Chondrocyte (in vitro differentiated cells): ENCODE measurements around the gene CEP85. TPM values are rescaled to one million over a fixed set of nuclear protein-coding genes. Genes with fewer than 3 reads are reported as not detected.

Source experiments
- DNase-seq: peaks from one replicate; pipeline ENCODE4 v3.0.0; 2021; ENCODE audit warnings: mixed read lengths, low spot score
- H3K27ac Mint-ChIP-seq: one replicate; pipeline ENCODE4 v1.8.0; 2021; ENCODE audit warnings: mild to moderate bottlenecking, moderate library complexity, mixed read lengths; ENCODE audit not compliant: unreplicated experiment
- H3K27me3 Mint-ChIP-seq: 2 replicates; pipeline ENCODE4 v1.8.0; 2021; ENCODE audit warnings: low read depth, mixed read lengths
- H3K36me3 Mint-ChIP-seq: 2 replicates; pipeline ENCODE4 v1.8.0; 2021; ENCODE audit warnings: low read depth, mixed read lengths
- H3K4me1 Mint-ChIP-seq: 2 replicates; pipeline ENCODE4 v1.8.0; 2021; ENCODE audit warnings: low read depth, mild to moderate bottlenecking, mixed read lengths
- H3K4me3 Mint-ChIP-seq: one replicate; pipeline ENCODE4 v1.8.0; 2021; ENCODE audit warnings: mild to moderate bottlenecking, moderate library complexity, mixed read lengths; ENCODE audit not compliant: unreplicated experiment
- H3K9me3 Mint-ChIP-seq: 2 replicates; pipeline ENCODE4 v1.8.0; 2021; ENCODE audit warnings: low read depth, mixed read lengths
- CTCF ChIP-seq: fragments of 200-600 bp; sonication (generic); IDR thresholded peaks from 2 replicates; pipeline ENCODE4 v1.5.0; 2021; ENCODE audit warnings: antibody characterized with exemption, mild to moderate bottlenecking, moderate library complexity
- total RNA-seq: library from RNA; stranded (reverse); gene quantifications from 3 replicates; pipeline ENCODE4 v1.2.1, GENCODE V29; 2021

Gene CEP85
- total RNA-seq, 1 donor from 2014 or later, result 13.1 TPM

- Mint-ChIP-seq H3K4me1 (peaks cover 37% of the 10 kb centered on the region), H3K27me3 (no peaks in the 10 kb centered on the region), H3K36me3 (peaks cover 2% of the 10 kb centered on the region), H3K4me3 (no peak overlapping the region), H3K27ac (no peak overlapping the region), H3K9me3 (no peaks in the 10 kb centered on the region)
- no peak for TF ChIP-seq CTCF
- no peak for DNase-seq
These were observed 5.9 kb downstream of the CEP85 start for GRCh38 chr1:26239936-26240335.

GRCh38 chr1:26252718-26253117, 18.7 kb downstream of the CEP85 start:
- peaks cover 13% of the 10 kb centered on the region for H3K36me3 Mint-ChIP-seq

GRCh38 chr1:26254404-26254803, 20.4 kb downstream of the CEP85 start:
- TF ChIP-seq CTCF, result no peak
- peaks cover 21% of the 10 kb centered on the region for H3K36me3 Mint-ChIP-seq
- no peaks in the 10 kb centered on the region for H3K27me3 Mint-ChIP-seq
- H3K27ac Mint-ChIP-seq, result no peak overlapping the region
- no peak overlapping the region for H3K4me3 Mint-ChIP-seq
- no peaks in the 10 kb centered on the region for H3K9me3 Mint-ChIP-seq
- H3K4me1 Mint-ChIP-seq, result peaks cover 13% of the 10 kb centered on the region
- no peak for DNase-seq

More at GRCh38 chr1:26252718-26253117, 18.7 kb downstream of the CEP85 start:
- no peak overlapping the region for H3K4me3 Mint-ChIP-seq
- no peak overlapping the region for H3K27ac Mint-ChIP-seq
- DNase-seq, result no peak
- H3K27me3 Mint-ChIP-seq, result no peaks in the 10 kb centered on the region
- peaks cover 13% of the 10 kb centered on the region for H3K4me1 Mint-ChIP-seq
- TF ChIP-seq CTCF, result no peak
- no peaks in the 10 kb centered on the region for H3K9me3 Mint-ChIP-seq

- no peak for TF ChIP-seq CTCF
- DNase-seq, result no peak
These were observed 23.2 kb downstream of the CEP85 start for GRCh38 chr1:26257222-26257621.

GRCh38 chr1:26259005-26259404, 25.0 kb downstream of the CEP85 start:
- Mint-ChIP-seq H3K9me3 (no peaks in the 10 kb centered on the region), H3K27me3 (no peaks in the 10 kb centered on the region), H3K4me3 (no peak overlapping the region), H3K4me1 (peaks cover 10% of the 10 kb centered on the region), H3K27ac (no peak overlapping the region), H3K36me3 (peaks cover 40% of the 10 kb centered on the region)
- TF ChIP-seq CTCF, result no peak
- DNase-seq, result no peak

More at GRCh38 chr1:26257222-26257621, 23.2 kb downstream of the CEP85 start:
- H3K4me3 Mint-ChIP-seq, result no peak overlapping the region
- peaks cover 13% of the 10 kb centered on the region for H3K4me1 Mint-ChIP-seq
- no peaks in the 10 kb centered on the region for H3K27me3 Mint-ChIP-seq
- H3K36me3 Mint-ChIP-seq, result peaks cover 29% of the 10 kb centered on the region
- no peak overlapping the region for H3K27ac Mint-ChIP-seq
- no peaks in the 10 kb centered on the region for H3K9me3 Mint-ChIP-seq
